ENCODE measurements around the gene GABRA1.

GABRA1 gene

GRCh38 chr5:161847941-161848391 lies at the start of gene GABRA1:
GABRA1 (plus strand) TSS chr5:161848120; CDS start chr5:161850811, 2,691 bp downstream.
- H3K4me3 ChIP-seq (ENCODE audit: low read length) = no peak within 1 kb of the TSS
- no peak for TF ChIP-seq ZNF274 (IDR thresholded peaks at IDR 0.05; ENCODE audit: low read depth, low read length)

- H3K4me3 ChIP-seq (ENCODE audit: low read length) = no peak overlapping the region
- TF ChIP-seq ZNF274 (IDR thresholded peaks at IDR 0.05; ENCODE audit: low read depth, low read length) = no peak
Measured at GRCh38 chr5:161799316-161799715, 48.6 kb upstream of the GABRA1 start.

- no peak for TF ChIP-seq ZNF274 (IDR thresholded peaks at IDR 0.05; ENCODE audit: low read depth, low read length)
- H3K4me3 ChIP-seq (ENCODE audit: low read length) = no peak overlapping the region
Measured at GRCh38 chr5:161804263-161804662, 43.7 kb upstream of the GABRA1 start.

- H3K4me3 ChIP-seq (ENCODE audit: low read length) = no peak overlapping the region
- TF ChIP-seq ZNF274 (IDR thresholded peaks at IDR 0.05; ENCODE audit: low read depth, low read length) = no peak
Measured at GRCh38 chr5:161846746-161847145, 1.2 kb upstream of the GABRA1 start.

- H3K4me3 ChIP-seq (ENCODE audit: low read length) = no peak overlapping the region
- TF ChIP-seq ZNF274 (IDR thresholded peaks at IDR 0.05; ENCODE audit: low read depth, low read length) = no peak
Measured at GRCh38 chr5:161847447-161847846, 473 bp upstream of the GABRA1 start.

GRCh38 chr5:161850491-161850890 lies 2.6 kb downstream of the GABRA1 start:
- TF ChIP-seq ZNF274 (IDR thresholded peaks at IDR 0.05; ENCODE audit: low read depth, low read length) = no peak

GRCh38 chr5:161851691-161852299 lies 3.9 kb downstream of the GABRA1 start:
- no peak overlapping the region for H3K4me3 ChIP-seq (ENCODE audit: low read length)
- no peak for TF ChIP-seq ZNF274 (IDR thresholded peaks at IDR 0.05; ENCODE audit: low read depth, low read length)

More at GRCh38 chr5:161850491-161850890, 2.6 kb downstream of the GABRA1 start:
- no peak overlapping the region for H3K4me3 ChIP-seq (ENCODE audit: low read length)

GRCh38 chr5:161857358-161857757 lies 9.4 kb downstream of the GABRA1 start:
- TF ChIP-seq ZNF274 (IDR thresholded peaks at IDR 0.05; ENCODE audit: low read depth, low read length) = no peak
- H3K4me3 ChIP-seq (ENCODE audit: low read length) = no peak overlapping the region

GRCh38 chr5:161863259-161863658 lies 15.3 kb downstream of the GABRA1 start:
- no peak overlapping the region for H3K4me3 ChIP-seq (ENCODE audit: low read length)
- TF ChIP-seq ZNF274 (IDR thresholded peaks at IDR 0.05; ENCODE audit: low read depth, low read length) = no peak

GRCh38 chr5:161863811-161864210 lies 15.9 kb downstream of the GABRA1 start:
- no peak for TF ChIP-seq ZNF274 (IDR thresholded peaks at IDR 0.05; ENCODE audit: low read depth, low read length)

GRCh38 chr5:161865510-161865909 lies 17.6 kb downstream of the GABRA1 start:
- no peak for TF ChIP-seq ZNF274 (IDR thresholded peaks at IDR 0.05; ENCODE audit: low read depth, low read length)
- no peak overlapping the region for H3K4me3 ChIP-seq (ENCODE audit: low read length)

More at GRCh38 chr5:161863811-161864210, 15.9 kb downstream of the GABRA1 start:
- H3K4me3 ChIP-seq (ENCODE audit: low read length) = no peak overlapping the region

- no peak for TF ChIP-seq ZNF274 (IDR thresholded peaks at IDR 0.05; ENCODE audit: low read depth, low read length)
- no peak overlapping the region for H3K4me3 ChIP-seq (ENCODE audit: low read length)
Measured at GRCh38 chr5:161889971-161890370, 42.1 kb downstream of the GABRA1 start.

- TF ChIP-seq ZNF274 (IDR thresholded peaks at IDR 0.05; ENCODE audit: low read depth, low read length) = no peak
- no peak overlapping the region for H3K4me3 ChIP-seq (ENCODE audit: low read length)
Measured at GRCh38 chr5:161895514-161895913, 47.6 kb downstream of the GABRA1 start.

GRCh38 chr5:161897033-161897432 lies 49.1 kb downstream of the GABRA1 start:
- TF ChIP-seq ZNF274 (IDR thresholded peaks at IDR 0.05; ENCODE audit: low read depth, low read length) = no peak
- no peak overlapping the region for H3K4me3 ChIP-seq (ENCODE audit: low read length)

- TF ChIP-seq ZNF274 (IDR thresholded peaks at IDR 0.05; ENCODE audit: low read depth, low read length) = no peak
- H3K4me3 ChIP-seq (ENCODE audit: low read length) = no peak overlapping the region
Measured at GRCh38 chr5:161899590-161899989, 51.7 kb downstream of the GABRA1 start.

- TF ChIP-seq ZNF274 (IDR thresholded peaks at IDR 0.05; ENCODE audit: low read depth, low read length) = no peak
- H3K4me3 ChIP-seq (ENCODE audit: low read length) = no peak overlapping the region
Measured at GRCh38 chr5:161900981-161901380, 53.1 kb downstream of the GABRA1 start.

Data from GM08714 (cell line).